H1 (cell line): ENCODE results near the gene MYOCD. TPM values are rescaled to one million over a fixed set of nuclear protein-coding genes. Genes with fewer than 3 reads are reported as not detected.

Source experiments
- ATF3 ChIP-seq: IDR thresholded peaks from 2 replicates; pipeline ENCODE4 v1.6.1; 2011; ENCODE audit warnings: low read depth, mild to moderate bottlenecking, low read length; ENCODE audit not compliant: insufficient read depth
- CHD7 ChIP-seq: fragments of 300-600 bp; sonication (generic); IDR thresholded peaks from 2 replicates; pipeline ENCODE4 v1.7.1; 2012; ENCODE audit warnings: low read length, moderate library complexity, mild to moderate bottlenecking, inconsistent platforms; ENCODE audit not compliant: insufficient replicate concordance
- CTCF ChIP-seq, 3 experiments: IDR thresholded peaks; 1 replicate in 2 of 3; 2 replicates in 1 of 3; pipeline versions ENCODE4 v1.5.1 to v1.6.1; 2011; ENCODE audit warnings: low read length in 3 of 3, mild to moderate bottlenecking in 3 of 3, inconsistent platforms in 2 of 3, low read depth in 1 of 3, moderate library complexity in 1 of 3; ENCODE audit not compliant: insufficient read depth in 1 of 3; ENCODE audit errors: control extremely low read depth in 1 of 3
- HDAC2 ChIP-seq, 2 experiments: fragments of 300-600 bp in 1 of 2; sonication (generic) in 1 of 2; IDR thresholded peaks; 2 replicates each; pipeline ENCODE4 v1.6.1; 2011 to 2012; ENCODE audit warnings: low read depth in 2 of 2, low read length in 2 of 2, mild to moderate bottlenecking in 2 of 2, moderate library complexity in 2 of 2, borderline replicate concordance in 1 of 2, inconsistent platforms in 1 of 2
- SIX5 ChIP-seq: IDR thresholded peaks from 2 replicates; pipeline ENCODE4 v1.6.1; 2011; ENCODE audit warnings: mild to moderate bottlenecking, low read depth, low read length
- SRF ChIP-seq: IDR thresholded peaks from 2 replicates; pipeline ENCODE4 v1.6.1; 2011; ENCODE audit warnings: mild to moderate bottlenecking, low read depth, low read length, moderate library complexity
- USF2 ChIP-seq: IDR thresholded peaks from 2 replicates; pipeline ENCODE4 v1.6.1; 2011; ENCODE audit warnings: low read length, improper control_type of control experiment
- polyA plus RNA-seq, 7 experiments: library from polyadenylated mRNA; depleted of rRNA in 3 of 7; stranded (reverse) in 5 of 7; unstranded in 2 of 7; fragments of >200 nt in 5 of 7; fragments of 200-250 nt in 2 of 7; gene quantifications; 1 replicate in 5 of 7; 2 replicates in 1 of 7; 4 replicates in 1 of 7; pipeline versions ENCODE4 v1.2.1 to v1.2.3, GENCODE V29; 2011 to 2013; ENCODE audit warnings: missing spikeins in 2 of 7, mixed read lengths in 2 of 7
- total RNA-seq: library from RNA; stranded (reverse); fragmentation: NEBNext Ultra II Directional; extraction: Animal tissue kit (Norgen Biotek cat#: 25700); gene quantifications from 2 replicates; pipeline ENCODE4 v1.2.1, GENCODE V29; 2021

MYOCD gene
- total and polyA plus RNA-seq, 2 of the 8 experiments (the other 6 are each of a cell fraction or from before 2014, with no cell fraction given): 0.30 to 4.9 TPM

GRCh38 chr17:12814718-12815117, 149.0 kb downstream of the MYOCD start (continued):
- TF ChIP-seq CHD7 (no peak), USF2 (no peak), CTCF (IDR thresholded peaks at IDR 0.05; ENCODE audit: control extremely low read depth in 1 of 3, insufficient read depth in 1 of 3, low read depth in 1 of 3, low read length in 3 of 3) (no peak), HDAC2 (IDR thresholded peaks at IDR 0.05; ENCODE audit: borderline replicate concordance in 1 of 2, low read depth in 2 of 2, low read length in 2 of 2) (no peak), SRF (no peak), SIX5 (no peak), ATF3 (no peak)
